Bronchial epithelial cell (primary cell): Measurements from ENCODE around the gene C11orf86. TPM values are rescaled to one million over a fixed set of nuclear protein-coding genes. Genes with fewer than 3 reads are reported as not detected.
A peak's percentile ranks its signal among the peaks of the same experiment; 100 is the strongest.

Source experiments
- DNase-seq: peaks from one replicate; pipeline ENCODE4 v3.0.0-alpha.2; 2010; ENCODE audit warnings: low read depth
- FAIRE-seq: peaks from 2 replicates; lab custom pipeline; 2011; peaks lifted over from hg19 to GRCh38; lab: Jason Lieb, UNC
- H3K27me3 ChIP-seq: 2 replicates; pipeline ENCODE4 v1.5.1; 2011; ENCODE audit warnings: low read length; ENCODE audit not compliant: control insufficient read depth, insufficient read depth
- H3K36me3 ChIP-seq: 2 replicates; pipeline ENCODE4 v1.5.1; 2011; ENCODE audit warnings: low read length; ENCODE audit not compliant: control insufficient read depth, insufficient read depth
- H3K4me3 ChIP-seq: 2 replicates; pipeline ENCODE4 v1.5.1; 2011; ENCODE audit warnings: mild to moderate bottlenecking, low read depth, low read length, control low read depth
- CTCF ChIP-seq: IDR thresholded peaks from 2 replicates; pipeline ENCODE4 v1.5.1; 2011; ENCODE audit warnings: mild to moderate bottlenecking, moderate library complexity, low read length, control low read depth, inconsistent platforms; ENCODE audit not compliant: insufficient read depth, severe bottlenecking
- total RNA-seq: library from RNA; depleted of rRNA; stranded (reverse); fragments of >200 nt; gene quantifications from 2 replicates; pipeline ENCODE4 v1.2.1, GENCODE V29; 2014

Gene C11orf86
- total RNA-seq, 1 donor from 2014 or later, result not detected

- no peak for TF ChIP-seq CTCF
- Histone ChIP-seq H3K27me3 (no peaks in the 10 kb centered on the region), H3K4me3 (no peak overlapping the region), H3K36me3 (no peaks in the 10 kb centered on the region)
- FAIRE-seq (no peak), DNase-seq (peak; percentile 12)
These were observed 49.9 kb downstream of the C11orf86 start for GRCh38 chr11:67024966-67025365.

- no peaks in the 10 kb centered on the region for H3K27me3 ChIP-seq
- no peaks in the 10 kb centered on the region for H3K36me3 ChIP-seq
- no peak for DNase-seq
- H3K4me3 ChIP-seq, result no peak overlapping the region
- no peak for TF ChIP-seq CTCF
- FAIRE-seq, result no peak
These were observed 50.6 kb downstream of the C11orf86 start for GRCh38 chr11:67025750-67026149.

Other genes with a start within 250 kb of the C11orf86 start
- gene SPTBN2, start 246.1 kb upstream of the C11orf86 start, total RNA-seq, result 38.7 and 67.3 TPM in 2 replicates
- gene RCE1, start 131.9 kb upstream of the C11orf86 start, total RNA-seq, result 17.4 and 26.8 TPM in 2 replicates
- gene LRFN4, start 118.2 kb upstream of the C11orf86 start, total RNA-seq, result 13.1 and 16.3 TPM in 2 replicates
- 12.4 and 14.2 TPM in 2 replicates for gene PC, start 16.9 kb upstream of the C11orf86 start, total RNA-seq
- 2.0 and 2.9 TPM in 2 replicates for gene SYT12, start 47.8 kb downstream of the C11orf86 start, total RNA-seq
- 222 and 247 TPM in 2 replicates for gene RHOD, start 81.5 kb downstream of the C11orf86 start, total RNA-seq
- 38.4 and 49.0 TPM in 2 replicates for gene KDM2A, start 144.0 kb downstream of the C11orf86 start, total RNA-seq